B cell (primary cell): ENCODE data around the gene KRTAP5-2.

ENCODE experiments used
- EZH2 ChIP-seq: IDR thresholded peaks from 2 replicates; pipeline ENCODE4 v1.6.1; 2012; ENCODE audit warnings: borderline replicate concordance, low read depth, mild to moderate bottlenecking, moderate library complexity, low read length; ENCODE audit not compliant: insufficient read depth, poor library complexity, severe bottlenecking
- TF ChIP-seq, protein P1 (sequence below): fragments of 200-600 bp; IDR thresholded peaks from one replicate; pipeline ENCODE4 v1.8.0; 2022; ENCODE audit warnings: antibody characterized with exemption, mild to moderate bottlenecking

DNA sequence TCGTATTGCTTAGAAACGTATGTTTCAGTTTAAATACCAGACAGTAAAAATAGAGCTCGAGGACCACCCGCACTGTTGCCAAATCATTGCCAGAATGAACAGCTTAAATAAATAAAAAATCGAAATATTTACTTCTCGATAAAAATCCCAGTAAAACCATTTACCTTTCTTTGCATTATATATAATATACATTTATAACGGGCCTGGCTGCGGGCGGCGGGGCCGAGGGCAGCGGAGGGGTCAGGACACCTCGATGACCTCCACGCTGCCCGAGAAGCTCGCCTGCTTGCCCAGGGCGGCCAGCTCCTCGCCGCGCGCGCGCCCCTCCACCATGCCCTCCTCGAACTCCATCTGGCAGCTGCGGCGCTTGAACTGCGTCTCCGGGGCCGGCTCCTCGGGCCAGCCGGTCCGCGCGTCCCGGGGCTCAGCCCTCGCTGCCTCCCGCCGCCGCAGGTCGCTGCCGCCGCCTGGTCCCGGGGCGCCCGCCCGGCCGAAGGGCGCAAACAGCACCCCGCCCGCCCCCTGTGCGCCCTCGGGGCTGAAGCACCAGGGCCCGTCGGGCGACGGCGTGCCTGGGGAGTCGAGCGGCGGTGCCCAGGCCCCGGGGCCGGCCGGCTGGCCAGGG is 41.7 kb downstream of the KRTAP5-2 start:
- TF ChIP-seq, protein P1, sequence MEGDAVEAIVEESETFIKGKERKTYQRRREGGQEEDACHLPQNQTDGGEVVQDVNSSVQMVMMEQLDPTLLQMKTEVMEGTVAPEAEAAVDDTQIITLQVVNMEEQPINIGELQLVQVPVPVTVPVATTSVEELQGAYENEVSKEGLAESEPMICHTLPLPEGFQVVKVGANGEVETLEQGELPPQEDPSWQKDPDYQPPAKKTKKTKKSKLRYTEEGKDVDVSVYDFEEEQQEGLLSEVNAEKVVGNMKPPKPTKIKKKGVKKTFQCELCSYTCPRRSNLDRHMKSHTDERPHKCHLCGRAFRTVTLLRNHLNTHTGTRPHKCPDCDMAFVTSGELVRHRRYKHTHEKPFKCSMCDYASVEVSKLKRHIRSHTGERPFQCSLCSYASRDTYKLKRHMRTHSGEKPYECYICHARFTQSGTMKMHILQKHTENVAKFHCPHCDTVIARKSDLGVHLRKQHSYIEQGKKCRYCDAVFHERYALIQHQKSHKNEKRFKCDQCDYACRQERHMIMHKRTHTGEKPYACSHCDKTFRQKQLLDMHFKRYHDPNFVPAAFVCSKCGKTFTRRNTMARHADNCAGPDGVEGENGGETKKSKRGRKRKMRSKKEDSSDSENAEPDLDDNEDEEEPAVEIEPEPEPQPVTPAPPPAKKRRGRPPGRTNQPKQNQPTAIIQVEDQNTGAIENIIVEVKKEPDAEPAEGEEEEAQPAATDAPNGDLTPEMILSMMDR: no peak
- no peak for TF ChIP-seq EZH2
